ENCODE data around the gene KIAA0319L.

KIAA0319L gene

GRCh38 chr1:35441926-35442579, 115.2 kb downstream of the KIAA0319L start:
- no peak for DNase-seq

- DNase-seq, result no peak
These were observed 117.6 kb downstream of the KIAA0319L start for GRCh38 chr1:35439626-35440025.

GRCh38 chr1:35437200-35437599, 120.0 kb downstream of the KIAA0319L start:
- no peak for DNase-seq

GRCh38 chr1:35436078-35436477, 121.1 kb downstream of the KIAA0319L start:
- DNase-seq, result no peak

GRCh38 chr1:35434703-35435102, 122.5 kb downstream of the KIAA0319L start:
- no peak for DNase-seq

GRCh38 chr1:35433714-35434113, 123.5 kb downstream of the KIAA0319L start:
- no peak for DNase-seq

GRCh38 chr1:35432231-35432630, 125.0 kb downstream of the KIAA0319L start:
- DNase-seq, result no peak

GRCh38 chr1:35431173-35431599, 126.0 kb downstream of the KIAA0319L start:
- no peak for DNase-seq

- DNase-seq, result no peak
These were observed 126.4 kb downstream of the KIAA0319L start for GRCh38 chr1:35430762-35431161.

GRCh38 chr1:35428360-35428759, 128.8 kb downstream of the KIAA0319L start:
- DNase-seq, result no peak

- no peak for DNase-seq
These were observed 131.1 kb downstream of the KIAA0319L start for GRCh38 chr1:35426097-35426586.

- no peak for DNase-seq
These were observed 148.3 kb downstream of the KIAA0319L start for GRCh38 chr1:35408925-35409324.

GRCh38 chr1:35407743-35408142, 149.5 kb downstream of the KIAA0319L start:
- no peak for DNase-seq

GRCh38 chr1:35406103-35406502, 151.1 kb downstream of the KIAA0319L start:
- DNase-seq, result no peak

- no peak for DNase-seq
These were observed 156.2 kb downstream of the KIAA0319L start for GRCh38 chr1:35401049-35401448.

GRCh38 chr1:35398739-35399138, 158.5 kb downstream of the KIAA0319L start:
- DNase-seq, result no peak

- no peak for DNase-seq
These were observed 162.8 kb downstream of the KIAA0319L start for GRCh38 chr1:35394386-35394785.

- DNase-seq, result no peak
These were observed 166.4 kb downstream of the KIAA0319L start for GRCh38 chr1:35390600-35391494.

GRCh38 chr1:35386959-35387358, 170.2 kb downstream of the KIAA0319L start:
- DNase-seq, result no peak

GRCh38 chr1:35386290-35386689, 170.9 kb downstream of the KIAA0319L start:
- no peak for DNase-seq
